Measurements from ENCODE around the gene PKN1.
A peak's percentile ranks its signal among the peaks of the same experiment; 100 is the strongest.
"Not testable (repeated sequence)": the region's sequence is repeated elsewhere in the genome, so short reads cannot be mapped to it uniquely, and the experiment has no call there.

The PKN1 gene

DNA sequence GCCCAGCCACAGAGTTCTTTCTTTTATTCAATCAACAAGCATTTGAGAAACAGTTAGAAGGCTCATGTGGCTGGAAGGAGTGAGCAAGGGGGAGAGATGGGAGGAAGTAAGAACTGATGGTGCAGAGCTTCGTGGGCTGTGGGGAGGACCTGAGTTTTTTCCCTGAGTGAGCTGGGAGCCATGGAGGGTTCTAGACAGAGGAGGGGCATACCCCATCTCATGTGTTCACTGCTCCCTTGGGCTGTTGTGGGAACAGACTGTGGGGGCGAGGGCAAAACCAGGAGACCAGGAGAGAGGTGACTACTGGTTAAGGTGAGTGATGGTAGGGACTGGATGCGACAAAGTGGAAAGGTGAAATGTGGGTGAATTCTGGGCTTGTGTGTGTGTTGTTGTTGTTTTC, 2.4 kb upstream of the PKN1 start:
- DNase-seq (ENCODE audit: low spot score) = no peak

DNA sequence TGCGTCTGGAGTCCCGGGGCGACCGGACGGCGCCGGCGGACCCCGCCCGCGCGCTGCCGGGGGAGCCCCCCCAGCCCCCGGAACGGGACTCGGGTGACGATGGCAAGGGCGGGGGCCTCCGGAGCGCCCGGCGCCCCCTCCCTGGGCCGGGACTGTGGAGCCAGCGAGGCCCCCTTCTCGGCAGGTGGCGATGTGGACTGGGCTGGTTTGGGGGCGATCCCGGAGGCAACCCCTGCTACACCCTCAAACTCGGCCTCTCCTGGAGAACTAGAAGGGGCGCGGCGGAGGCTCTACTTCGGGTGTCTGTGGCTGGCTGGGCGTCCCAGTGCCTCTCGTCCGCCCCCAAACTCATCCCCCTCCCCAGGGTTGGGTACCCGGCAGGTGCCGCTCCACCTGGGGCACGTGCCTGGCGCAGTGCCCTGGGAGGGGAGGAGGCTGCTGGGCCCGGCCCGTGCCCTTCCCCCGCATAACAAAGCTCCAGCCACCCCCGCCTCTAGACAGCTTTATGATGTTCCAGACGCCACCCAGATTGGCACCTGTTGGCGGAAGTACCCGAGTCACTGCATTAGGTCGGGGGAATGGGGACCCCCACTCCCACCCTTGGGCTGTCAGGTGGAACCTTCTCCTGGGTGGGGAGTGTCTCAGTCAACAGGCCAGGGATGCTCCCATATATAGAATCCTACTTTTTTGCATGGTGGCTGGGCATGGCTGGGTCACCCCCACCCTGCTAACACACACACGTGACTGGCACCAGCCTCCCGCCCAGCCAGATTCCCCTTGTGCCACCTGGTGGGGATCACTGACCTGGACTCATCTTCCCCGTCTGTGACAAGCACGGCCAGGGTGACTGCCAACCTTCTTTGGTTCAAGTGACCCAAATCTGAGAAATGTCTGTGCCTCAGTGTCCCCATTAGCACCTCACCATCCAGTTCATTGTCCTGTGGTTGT, 722 bp downstream of the PKN1 start:
- peak; percentile 39 for DNase-seq (ENCODE audit: low spot score)

- DNase-seq (ENCODE audit: low spot score) = no peak
These were observed 1.6 kb downstream of the PKN1 start for GRCh38 chr19:14434543-14435319.

- no peak for DNase-seq (ENCODE audit: low spot score)
These were observed 2.4 kb downstream of the PKN1 start for GRCh38 chr19:14435320-14436050.

DNA sequence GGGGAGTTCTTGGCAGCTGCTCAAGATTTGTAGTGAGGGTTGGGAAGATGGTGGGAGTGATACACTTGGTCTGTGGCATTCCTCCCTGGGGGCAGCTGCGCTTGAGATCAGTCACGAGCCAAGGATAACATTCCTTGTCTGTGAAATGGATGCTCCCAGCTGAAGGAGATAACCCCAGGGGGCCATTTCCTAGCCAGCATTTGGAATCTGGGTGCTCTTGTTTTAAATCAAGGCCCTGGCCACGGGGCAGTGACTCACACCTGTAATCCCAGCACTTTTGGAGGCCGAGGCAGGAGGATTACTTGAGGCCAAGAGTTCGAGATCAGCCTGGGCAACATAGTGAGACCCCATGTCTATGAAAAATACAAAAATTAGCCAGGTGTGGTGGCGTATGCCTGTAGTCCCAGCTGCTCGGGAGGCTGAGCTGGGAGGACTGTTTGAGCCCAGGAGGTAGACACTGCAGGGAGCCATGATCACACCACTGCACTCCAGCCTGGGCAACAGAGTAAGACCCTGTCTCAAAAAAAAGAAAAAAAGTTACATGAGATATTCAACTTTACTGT, 4.6 kb downstream of the PKN1 start:
- DNase-seq (ENCODE audit: low spot score) = no peak

DNA sequence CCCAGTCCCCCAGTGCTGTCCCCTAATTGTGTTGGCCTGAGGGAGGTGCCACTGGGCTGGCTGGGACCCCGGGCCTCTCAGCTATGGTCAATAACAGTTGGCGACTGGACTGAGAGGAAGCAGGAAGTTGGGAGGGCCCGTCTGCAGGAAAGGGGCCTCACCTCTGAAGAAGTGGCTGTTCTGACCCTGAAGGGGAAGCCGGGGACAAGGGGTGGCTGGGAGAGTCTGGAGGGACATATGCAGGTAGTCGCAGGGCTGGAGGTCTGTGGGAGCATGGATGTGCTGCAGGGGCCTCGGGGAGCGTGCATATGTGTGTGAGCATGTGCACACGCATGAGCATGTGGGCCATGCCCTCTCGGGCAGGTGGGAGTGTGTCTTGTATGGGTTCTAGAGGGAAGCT, 5.9 kb downstream of the PKN1 start:
- DNase-seq (ENCODE audit: low spot score) = no peak

GRCh38 chr19:14440049-14440448, 6.9 kb downstream of the PKN1 start:
- no peak for DNase-seq (ENCODE audit: low spot score)

- no peak for DNase-seq (ENCODE audit: low spot score)
These were observed 8.2 kb downstream of the PKN1 start for GRCh38 chr19:14441041-14441938.

GRCh38 chr19:14442891-14443631, 10.0 kb downstream of the PKN1 start:
- no peak for DNase-seq (ENCODE audit: low spot score)

DNA sequence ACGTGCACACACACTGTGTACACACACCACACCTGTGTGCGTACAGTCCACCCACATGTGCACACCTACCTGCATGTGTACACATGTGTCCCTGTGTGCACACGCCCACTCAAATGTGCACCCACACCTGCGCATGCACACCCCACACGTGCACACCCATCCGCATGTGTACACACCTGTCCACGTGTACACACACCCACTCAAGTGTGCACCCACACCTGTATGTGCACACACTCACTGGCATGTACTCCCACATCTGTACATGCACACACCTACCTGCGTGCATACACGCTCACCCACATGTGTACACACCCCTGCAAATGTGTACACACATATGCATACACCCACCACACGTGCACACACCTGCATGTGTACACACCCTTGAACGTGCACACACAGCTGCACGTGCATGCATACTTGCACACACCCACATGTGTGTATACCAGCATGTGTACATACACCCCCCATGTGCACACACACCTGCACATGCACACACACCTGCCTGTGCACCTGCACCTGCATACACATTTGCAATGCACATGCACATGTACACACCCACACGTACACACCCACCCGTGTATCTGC, 10.6 kb downstream of the PKN1 start:
- DNase-seq (ENCODE audit: low spot score) = no peak

- DNase-seq (ENCODE audit: low spot score) = no peak
These were observed 13.4 kb downstream of the PKN1 start for GRCh38 chr19:14446336-14447036.

DNA sequence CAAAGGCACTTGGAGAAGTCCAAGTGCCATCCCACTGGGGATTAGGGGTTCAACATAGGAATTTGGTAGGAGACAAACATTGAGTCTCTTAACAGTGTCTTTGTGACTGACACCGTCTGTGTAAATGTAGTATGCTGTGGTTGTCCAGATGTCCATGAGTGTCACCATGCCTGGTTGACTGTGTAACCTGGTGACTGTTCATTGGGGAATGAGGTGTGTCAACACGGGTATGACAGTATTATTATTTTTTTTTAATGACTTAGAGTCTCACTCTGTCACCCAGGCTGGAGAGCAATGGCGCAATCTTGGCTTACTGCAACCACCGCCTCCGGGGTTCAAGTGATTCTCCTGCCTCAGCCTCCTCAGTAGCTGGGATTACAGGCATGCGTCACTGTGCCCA, 16.2 kb downstream of the PKN1 start:
- DNase-seq (ENCODE audit: low spot score) = no peak

DNA sequence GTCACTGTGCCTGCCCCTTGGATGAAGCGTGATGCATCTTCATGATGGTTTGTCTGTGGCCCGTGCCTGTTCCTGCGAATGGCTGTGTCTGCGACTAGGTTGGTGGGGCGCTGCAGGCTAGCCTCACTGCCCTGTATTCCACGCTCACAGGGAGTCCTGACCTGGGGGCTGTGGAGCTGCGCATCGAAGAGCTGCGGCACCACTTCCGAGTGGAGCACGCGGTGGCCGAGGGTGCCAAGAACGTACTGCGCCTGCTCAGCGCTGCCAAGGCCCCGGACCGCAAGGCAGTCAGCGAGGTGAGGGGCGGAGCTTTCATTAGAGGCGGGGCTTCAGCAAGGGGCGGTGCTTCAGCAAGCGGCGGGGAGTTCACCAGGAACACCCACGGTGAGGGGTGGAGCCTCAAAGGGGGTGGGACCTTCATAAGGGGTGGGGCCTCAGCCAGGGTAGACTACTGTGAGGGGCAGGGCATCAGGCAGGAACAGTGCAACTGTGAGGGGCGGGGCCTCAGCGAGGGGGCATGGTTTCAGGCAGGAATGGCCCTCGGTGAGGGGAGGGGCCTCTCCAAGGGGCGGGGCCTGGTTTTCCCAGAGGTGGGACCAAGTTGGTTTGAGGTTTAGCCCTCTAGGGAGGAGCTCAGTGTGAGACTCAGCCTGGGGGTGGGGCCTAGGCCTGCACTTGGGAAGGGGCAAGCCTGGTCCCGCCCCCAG, 17.2 kb downstream of the PKN1 start:
- peak; percentile 71 for DNase-seq (ENCODE audit: low spot score)

GRCh38 chr19:14450876-14451275, 17.8 kb downstream of the PKN1 start:
- no peak for DNase-seq (ENCODE audit: low spot score)

DNA sequence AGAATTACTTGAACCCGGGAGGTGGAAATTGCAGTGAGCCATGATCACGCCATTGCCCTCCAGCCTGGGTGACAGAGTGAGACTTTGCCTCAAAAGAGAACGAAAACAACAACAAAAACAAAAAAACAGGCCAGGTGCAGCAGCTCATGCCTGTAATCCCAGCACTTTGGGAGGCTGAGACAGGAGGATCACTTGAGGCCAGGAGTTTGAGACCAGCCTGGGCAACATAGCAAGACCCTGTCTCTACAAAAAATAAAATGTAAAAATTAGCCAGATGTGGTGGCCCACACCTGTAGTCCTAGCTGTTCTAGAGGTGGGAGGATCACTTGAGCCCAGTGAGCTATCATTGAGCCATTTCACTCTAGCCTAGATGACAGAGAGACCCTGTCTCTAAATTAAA, 19.2 kb downstream of the PKN1 start:
- DNase-seq (ENCODE audit: low spot score) = not testable (repeated sequence)

DNA sequence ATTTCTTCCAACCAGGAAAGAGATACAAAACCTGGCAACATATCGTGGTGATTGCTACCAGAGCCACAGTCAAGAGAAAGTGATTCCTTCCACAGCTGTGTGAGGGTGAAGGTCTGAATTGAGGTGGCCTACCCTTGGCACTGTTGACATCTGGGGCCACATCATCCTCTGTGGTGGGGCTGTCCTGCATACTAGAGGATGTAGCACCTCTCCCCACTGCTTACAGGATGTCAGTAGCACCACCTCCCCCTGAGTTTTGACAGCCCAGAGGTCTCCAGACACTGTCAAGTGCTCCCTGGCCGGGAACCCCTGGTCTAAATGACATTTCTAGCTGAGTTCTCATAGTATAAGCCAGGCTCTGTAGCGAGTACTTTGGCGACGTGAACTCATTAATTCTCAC, 26.6 kb downstream of the PKN1 start:
- no peak for DNase-seq (ENCODE audit: low spot score)

GRCh38 chr19:14460935-14461334, 27.8 kb downstream of the PKN1 start:
- DNase-seq (ENCODE audit: low spot score) = no peak

GRCh38 chr19:14462401-14462800, 29.3 kb downstream of the PKN1 start:
- DNase-seq (ENCODE audit: low spot score) = not testable (repeated sequence)

GRCh38 chr19:14463747-14464146, 30.6 kb downstream of the PKN1 start:
- DNase-seq (ENCODE audit: low spot score) = no peak
